NCI-H2029 (cell line): Measurements from ENCODE around the gene CAMK4.
"Not testable (repeated sequence)": the region's sequence is repeated elsewhere in the genome, so short reads cannot be mapped to it uniquely, and the experiment has no call there.

Experiments
- DNase-seq: peaks from one replicate; lab custom pipeline; 2025; lab: John Stamatoyannopoulos, UW

Gene CAMK4

DNA sequence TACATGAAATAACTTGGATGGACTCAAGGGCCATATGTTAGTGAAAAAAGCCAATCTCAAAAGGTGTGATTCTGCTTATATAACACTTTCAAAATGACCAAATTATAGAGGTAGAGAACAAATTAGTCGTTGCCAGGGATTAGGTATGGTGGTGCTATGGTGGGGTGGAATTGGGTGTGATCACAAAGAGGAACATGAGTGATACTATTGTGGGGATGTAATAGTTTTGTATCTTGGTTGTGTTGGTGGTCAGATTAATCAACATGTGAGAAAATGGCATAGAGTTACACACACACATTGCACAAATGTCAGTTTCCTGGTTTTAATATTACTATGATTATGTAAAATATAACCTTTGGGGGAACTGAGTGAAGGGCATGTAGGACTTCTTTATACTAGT lies 31.9 kb downstream of the CAMK4 start:
- no peak for DNase-seq

DNA sequence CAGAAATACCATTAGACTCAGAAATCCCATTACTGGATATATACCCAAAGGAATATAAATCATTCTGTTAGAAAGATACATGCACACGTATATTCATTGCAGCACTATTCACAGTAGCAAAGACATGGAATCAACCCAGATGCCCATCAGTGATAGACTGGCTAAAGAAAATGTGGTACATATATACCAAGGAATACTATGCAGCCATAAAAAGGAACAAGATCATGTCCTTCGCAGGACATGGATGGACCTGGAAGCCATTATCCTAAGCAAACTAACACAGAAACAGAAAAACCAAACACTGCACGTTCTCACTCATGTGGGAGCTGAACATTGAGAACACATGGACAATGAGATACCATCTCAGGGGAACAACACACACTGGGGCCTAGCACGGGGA lies 33.4 kb downstream of the CAMK4 start:
- DNase-seq = not testable (repeated sequence)

DNA sequence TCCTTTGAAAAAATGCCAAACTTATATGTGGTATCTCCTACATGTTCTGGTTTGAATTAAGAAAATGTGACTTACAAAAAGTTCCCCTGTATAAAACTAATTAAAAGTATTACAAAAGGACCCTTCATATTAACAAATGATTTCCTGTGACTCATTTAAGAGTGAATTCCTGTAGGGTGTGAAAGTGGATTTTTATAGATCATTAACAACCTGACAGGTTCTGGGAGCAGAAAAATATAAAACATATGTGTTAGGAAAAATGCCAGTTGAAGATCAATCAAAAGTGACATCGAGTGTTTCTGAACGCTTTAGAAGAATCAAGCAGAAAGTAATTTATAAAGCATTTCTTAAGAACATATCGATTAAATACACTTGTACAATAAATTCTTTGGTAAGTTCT lies 35.5 kb downstream of the CAMK4 start:
- DNase-seq = no peak

DNA sequence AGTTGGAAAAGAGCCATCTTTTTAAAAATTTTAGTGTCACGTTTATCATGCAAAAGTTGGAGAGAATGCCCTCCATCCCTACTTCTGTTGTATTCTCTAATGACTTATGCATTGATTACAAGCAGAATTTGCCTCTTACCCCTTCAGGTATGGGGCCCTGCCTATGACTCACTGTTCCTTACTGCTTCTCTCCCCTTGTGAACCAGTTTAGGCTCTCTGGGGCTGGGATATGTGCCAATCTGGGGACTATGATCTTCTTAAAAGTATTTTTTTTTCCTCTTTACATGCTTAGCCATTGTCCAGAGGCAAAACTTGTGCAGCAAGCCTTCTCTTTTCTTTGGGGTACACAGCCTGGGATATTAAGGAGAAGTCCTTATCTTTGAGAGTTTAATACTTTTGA lies 37.4 kb downstream of the CAMK4 start:
- DNase-seq = no peak

DNA sequence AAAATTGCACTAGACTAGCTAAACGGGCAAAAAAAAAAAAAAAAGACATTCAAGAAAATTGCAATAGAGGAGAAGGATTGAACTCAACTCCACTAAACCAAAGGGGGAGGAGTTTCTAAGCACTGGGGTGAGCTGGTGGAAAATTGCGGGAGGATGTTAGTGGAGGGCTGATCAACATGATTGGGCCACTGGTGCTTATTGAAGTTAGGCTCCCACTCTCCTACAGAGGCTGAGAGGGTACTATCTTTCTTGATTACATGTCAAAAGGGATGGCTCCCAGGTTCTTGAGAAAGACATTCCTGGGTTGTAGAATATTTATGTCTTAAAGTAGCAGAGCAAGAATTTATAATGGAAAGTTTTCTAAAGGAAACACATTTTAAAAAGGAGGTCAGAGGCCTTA lies 38.0 kb downstream of the CAMK4 start:
- DNase-seq = no peak

DNA sequence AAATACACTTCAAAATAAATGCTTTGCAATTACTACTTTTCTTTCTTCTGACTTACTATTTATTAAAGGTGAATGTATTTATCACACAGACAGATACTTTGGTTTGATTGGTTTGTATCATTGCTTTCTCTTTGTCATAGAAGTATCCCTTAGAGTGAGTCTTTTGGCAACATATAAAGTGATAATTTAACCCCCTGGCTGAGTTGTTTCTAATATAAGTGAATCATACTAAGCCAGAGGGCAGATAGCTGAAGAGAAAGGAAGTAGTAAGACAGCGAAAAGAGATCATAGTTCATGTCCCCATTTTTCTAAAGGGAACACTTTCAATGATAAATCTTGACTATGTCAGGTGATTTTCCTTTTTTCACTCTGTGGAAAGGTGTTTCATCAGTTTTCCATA lies 38.6 kb downstream of the CAMK4 start:
- DNase-seq = no peak

DNA sequence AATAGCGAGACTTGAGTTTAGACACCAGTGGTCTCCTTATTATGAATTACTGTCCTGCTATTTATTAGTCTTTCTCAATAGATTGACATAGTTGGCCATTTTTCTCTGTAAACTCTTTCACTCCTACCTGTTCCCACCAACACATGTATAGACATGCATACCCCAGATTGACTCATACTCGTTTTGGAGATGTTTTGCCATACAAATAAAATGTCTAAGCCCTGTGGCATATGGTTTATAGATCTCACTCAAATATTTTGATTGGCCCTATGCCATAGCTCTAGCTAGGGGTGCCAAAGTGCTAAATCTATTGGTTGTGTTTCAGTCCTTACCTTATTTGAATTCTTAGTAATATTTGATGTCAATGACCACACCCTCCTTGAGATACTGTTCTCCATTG lies 42.3 kb downstream of the CAMK4 start:
- DNase-seq = no peak

DNA sequence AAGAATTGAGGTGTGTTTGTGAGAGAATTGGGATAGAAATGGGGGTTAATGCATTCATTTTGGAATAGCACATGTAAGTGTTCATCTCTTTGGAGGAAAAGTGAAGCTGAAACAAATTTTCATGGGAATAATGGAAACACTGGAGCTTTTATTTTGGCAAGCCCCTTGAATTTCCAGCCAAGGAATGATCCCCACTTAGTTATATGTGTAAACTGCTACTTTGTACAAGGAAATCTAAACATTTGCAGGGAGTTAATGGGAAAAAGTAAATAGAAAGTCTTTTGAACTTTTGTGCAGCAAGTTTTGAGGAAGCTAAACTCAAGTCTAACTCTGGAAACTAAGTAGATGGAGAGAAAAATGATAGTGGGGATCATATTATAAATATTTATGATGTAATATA lies 44.1 kb downstream of the CAMK4 start:
- no peak for DNase-seq

DNA sequence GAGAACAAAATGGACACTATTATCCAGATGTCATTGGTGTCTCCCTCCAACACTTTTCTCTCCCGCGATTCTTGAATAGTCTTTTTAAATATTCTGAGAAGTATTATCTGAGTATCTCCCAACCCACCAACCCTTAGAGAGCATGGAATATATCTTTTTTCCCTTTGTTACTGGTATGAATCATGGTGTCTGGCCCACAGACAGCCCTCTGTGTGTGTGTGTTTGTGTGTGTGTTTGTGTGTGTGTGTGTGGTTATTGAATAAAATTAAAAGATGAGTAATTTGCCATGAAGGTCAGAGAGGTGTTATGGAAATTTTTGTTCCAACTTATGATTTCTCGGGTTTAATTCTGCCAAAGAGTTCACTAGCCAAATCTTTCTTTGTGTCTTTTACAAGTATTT lies 47.7 kb downstream of the CAMK4 start:
- DNase-seq = no peak

DNA sequence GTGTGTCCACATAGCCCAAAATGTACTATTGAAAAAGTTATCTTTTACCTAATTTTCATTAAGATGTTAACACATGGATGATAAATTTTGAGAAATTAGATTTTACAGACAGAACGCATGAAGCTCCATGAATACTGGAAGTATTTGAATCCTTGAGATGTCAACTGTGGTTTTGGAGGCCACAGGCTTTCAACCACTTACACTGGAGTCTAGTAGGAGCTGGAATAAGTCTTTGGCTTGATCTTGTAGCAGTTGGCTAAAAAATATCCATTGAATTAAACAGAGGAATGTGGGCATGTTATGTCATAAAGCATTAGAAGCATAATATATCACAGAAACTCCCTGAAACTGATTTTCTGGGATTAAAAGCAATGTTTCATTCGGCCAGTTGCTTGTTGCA lies 52.9 kb downstream of the CAMK4 start:
- DNase-seq = no peak

DNA sequence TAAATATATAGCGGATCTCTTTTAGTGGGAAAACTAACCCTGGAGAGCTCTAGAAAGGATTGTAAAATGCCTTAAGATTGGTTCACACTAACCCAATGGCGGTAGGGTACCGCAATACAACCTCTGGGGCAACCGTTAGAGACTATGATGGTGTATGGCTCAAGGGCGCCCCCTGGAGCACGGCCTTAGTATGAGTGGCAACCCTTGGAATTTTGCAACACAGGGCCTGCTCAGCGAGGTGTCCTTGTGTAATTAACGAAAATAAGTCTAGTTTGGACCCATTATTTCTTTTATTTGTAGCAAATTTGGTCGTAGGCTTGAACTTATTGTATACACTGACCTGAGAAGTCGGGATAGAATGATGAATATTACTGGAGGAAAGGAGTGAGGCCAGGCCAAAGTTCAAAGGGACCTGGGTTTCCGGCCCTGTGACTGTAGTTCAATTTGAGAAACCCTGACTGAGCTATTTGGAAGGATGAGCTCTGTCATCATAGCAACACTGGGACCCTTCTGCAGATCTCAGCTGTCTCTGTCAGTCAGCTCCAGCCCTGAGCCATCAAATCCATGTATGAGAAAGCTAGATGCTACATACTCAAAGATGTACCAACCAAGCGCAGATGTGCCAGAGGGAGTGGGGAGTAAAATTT lies 54.8 kb downstream of the CAMK4 start:
- DNase-seq = peak; percentile 4

DNA sequence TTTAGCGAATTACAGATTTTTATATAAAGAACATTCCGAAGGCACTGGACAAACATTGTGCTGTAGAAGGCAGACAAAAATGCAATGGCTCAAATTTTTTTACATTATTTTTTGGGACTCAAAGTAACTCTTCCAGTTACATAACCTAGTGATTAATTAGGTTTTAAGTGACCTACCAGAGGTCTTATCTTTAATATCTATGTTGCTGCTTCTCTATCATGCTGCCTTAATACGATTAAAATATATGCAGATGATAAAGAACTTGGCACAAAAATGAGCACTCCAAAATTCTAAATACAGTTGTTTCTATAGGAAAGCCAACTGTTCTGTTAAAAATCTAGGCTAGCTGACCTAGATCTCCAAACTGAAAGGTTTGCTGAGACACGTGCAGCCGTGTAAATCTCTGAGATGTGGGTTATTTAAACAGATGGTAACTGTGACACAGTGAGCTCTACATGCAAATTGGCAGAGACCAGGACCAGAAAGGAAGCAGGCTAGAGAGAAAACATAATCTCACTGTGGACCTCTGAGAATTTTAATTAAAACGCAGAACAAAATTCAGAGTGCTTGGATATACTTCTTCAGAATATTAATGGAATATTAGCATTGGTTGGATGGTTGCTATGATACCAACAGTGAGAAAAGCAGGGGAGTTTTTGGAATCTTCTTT lies 56.2 kb downstream of the CAMK4 start:
- DNase-seq = no peak

DNA sequence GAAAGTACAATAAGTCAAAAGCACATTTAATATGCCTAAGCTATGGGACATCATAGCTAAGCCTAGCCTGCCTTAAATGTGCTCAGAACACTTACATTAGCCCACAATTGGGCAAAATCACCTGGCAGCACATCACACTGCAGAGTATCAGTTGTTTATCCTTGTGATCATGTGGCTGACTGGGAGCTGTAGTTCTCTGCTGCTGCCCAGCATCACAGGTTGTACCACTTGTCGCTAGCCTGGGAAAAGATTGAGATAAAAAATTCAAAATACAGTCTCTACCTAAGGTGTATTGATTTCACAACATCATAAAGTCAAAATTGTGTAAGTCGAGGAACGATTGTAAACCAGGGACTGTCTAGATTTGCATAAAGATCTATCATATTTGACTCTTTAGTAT lies 58.6 kb downstream of the CAMK4 start:
- no peak for DNase-seq

DNA sequence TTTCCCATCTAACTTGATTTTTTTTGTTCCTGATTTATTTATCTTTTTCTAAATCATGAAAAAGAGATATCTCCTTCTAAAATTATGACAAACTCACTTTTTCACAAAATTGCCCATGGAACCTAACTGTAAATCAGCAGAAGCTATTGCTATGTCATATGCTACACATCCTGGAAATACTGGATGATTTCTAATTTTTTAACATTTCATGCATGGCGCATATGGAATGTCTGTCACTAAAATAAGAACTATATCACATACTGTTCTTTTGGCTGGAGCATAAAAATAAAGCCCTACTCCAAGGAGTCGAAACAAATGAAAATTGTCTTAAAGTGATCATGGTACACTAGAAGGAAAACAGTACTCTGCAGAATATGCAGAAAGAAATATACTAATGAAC lies 60.6 kb downstream of the CAMK4 start:
- DNase-seq = no peak

DNA sequence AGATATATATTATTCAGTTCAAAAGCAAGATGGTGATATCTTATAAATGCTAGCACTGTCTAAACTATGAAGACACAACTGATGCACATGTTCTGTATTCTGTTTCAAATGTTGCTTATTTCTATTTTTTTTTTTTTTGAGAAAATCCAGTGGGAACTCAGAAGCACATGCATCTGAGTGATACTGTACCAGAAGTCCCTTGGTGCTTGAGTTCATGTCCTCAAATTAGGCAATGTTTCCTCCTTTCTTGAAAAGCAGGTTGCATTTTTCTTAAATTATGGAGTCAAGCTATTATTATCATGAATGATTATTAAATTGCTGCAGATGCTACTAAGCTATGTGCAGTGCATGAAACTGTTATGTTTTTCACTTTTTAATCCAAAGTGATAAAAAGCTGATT lies 70.4 kb downstream of the CAMK4 start:
- no peak for DNase-seq

DNA sequence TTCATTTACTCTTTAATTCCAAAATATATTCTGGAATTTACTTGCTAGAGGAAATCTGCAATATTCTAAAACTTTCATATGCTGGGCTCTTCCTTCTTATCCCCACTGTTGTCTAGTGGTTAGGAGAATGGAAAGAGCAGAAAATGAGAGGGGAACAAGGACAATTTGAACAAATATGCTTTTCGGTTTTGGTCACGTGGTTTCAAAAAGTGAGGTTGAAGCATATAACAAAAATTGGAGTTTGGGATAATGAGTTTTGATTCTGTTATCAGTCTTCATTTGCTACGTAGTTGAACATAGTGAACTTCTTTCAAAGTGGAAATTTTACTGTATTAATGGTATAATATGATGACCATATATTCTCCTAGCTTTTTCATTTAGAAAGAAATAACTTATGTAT lies 71.5 kb downstream of the CAMK4 start:
- DNase-seq = no peak

DNA sequence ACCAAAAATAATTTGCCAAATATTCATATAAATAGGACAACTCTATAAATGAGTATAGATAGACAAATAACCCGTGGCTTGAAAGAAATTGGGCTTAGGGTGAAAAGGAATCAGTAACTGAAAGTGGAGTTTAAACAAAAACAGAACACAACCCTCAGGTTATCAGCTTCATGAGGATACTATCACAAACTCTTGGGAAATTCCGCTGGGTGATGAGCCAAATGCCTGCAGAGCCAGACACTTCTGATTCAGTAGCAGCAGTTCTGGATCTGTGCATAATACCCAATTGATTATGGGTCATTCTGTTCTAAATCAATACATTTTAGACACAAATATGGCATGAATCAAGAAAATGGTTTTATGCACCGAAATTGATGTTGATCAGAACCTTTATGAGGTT lies 72.4 kb downstream of the CAMK4 start:
- no peak for DNase-seq

DNA sequence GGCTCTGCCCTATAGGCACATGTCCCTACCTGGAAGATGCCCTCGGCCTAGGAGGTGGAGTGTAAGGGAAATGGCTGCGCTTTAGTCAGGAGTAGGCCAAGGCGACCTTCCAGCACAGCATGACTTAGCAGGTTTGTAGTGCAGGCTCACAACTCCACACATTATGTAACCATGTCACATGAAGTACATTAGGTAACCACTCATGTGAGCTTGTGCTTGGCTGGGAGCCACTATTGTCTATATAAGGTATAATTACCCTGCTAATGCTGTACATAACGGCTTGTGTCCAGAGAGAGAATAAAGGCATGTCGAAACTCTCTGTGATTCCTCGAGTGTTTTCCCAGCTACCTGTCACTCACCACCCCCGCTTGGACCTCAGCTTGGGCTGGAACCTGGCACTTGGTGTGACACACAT lies 74.9 kb downstream of the CAMK4 start:
- peak; percentile 37 for DNase-seq

DNA sequence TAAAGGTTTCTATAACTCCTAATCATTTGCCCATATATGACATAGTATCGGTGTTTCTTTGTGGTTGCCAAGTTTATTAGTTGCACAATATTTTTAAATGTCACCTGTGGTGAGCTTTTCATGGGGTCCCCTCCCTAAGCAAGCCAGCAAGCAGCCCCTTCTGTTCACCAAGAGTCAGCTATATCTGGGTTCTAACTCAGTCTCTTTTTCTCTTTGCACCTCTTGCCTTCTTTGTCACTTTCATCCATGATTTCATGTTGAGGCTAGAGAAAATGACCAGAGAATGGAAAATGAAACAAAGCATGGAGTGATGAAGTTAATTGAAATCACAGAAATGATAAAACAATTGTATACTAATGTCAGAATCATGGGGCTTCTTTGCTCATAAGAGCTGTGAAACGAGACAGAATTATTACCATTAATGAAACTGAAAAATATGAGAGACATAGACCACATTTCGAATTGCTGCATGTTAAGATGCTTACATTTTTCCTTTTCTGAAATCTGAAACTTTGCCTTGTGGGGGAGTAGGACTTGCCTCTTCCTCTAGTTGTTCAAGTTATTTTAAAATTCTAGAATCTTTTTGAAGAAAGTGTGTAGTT lies 75.7 kb downstream of the CAMK4 start:
- DNase-seq = no peak

DNA sequence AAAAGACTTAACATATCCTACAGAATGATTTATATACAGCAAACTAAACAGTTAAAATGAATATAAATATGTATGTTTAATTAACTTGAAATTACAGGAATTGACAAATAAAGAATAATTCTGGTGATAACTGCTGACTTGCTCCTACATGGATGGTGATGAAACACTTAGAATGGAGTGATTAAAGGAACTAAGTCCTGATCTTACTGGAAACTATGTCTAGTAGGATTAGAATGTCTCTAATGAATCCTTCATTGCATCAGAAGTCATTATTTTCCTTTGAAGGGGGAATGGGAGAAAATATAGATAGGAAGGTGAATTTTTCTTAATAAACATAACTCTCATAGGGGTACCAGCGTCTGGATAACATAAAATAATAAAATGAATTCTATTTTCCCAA lies 77.1 kb downstream of the CAMK4 start:
- no peak for DNase-seq

DNA sequence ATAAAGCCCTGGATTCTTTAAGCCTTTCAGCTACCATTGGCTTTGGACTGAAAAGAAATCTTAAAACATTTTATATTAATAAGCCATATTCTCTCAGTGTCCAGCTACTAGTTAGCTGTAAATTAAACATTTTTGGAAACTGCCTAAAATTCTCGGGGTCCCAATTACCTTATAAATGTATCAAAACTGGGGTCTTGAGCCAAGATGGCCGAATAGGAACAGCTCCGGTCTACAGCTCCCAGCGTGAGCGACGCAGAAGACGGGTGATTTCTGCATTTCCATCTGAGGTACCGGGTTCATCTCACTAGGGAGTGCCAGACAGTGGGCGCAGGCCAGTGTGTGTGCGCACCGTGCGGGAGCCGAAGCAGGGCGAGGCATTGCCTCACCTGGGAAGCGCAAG lies 77.9 kb downstream of the CAMK4 start:
- not testable (repeated sequence) for DNase-seq

DNA sequence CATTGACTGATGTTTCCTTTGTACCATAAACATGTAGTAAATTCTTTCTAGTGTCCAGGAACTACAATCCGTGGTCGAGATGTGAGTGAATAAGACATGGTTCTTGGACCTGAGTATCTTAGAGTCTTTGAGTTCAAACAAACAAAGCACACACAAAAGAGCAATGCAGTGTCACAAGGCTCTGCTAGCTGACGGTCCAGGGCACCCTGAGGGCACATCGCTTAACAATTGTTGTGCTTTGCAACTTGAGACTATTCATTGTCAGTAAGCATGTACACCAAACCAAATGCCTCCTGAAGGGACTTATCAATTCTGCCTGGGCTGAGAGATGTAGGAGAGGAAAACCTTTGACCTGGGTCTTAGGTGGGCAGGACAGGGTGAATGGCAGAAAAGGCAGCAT lies 84.8 kb downstream of the CAMK4 start:
- no peak for DNase-seq

DNA sequence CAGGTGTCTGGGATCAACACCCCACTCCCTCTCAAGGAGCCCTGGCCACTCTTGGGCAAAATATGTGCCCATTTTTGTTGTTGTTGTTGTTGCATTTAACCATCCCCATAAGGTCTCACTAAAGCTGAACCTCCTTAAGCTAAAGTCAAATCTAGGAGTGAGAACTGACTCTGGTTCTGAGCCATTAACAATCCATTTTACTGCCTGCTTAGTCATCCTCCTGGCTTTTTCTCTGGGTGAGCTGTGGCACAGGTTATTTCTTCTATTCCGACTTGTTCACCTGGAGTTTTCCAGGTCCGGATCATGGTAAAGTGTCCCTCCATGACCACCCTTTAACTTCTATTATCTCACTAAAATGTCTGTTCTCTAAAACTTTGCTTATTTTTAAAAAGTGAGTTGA lies 85.2 kb downstream of the CAMK4 start:
- no peak for DNase-seq
